LNCaP clone FGC (cell line): Measurements from ENCODE around the gene PLA2G2A.

Experiments
- DNase-seq: peaks from one replicate; pipeline ENCODE4 v3.0.0-alpha.2; 2011; ENCODE audit warnings: low read depth
- H3K4me3 ChIP-seq: 2 replicates; pipeline ENCODE4 v1.5.1; 2011; ENCODE audit warnings: mild to moderate bottlenecking, low read depth, low read length, control low read depth
- CTCF ChIP-seq: IDR thresholded peaks from 2 replicates; pipeline ENCODE4 v1.5.1; 2012; ENCODE audit warnings: mild to moderate bottlenecking; ENCODE audit not compliant: control insufficient read depth, insufficient read depth; ENCODE audit errors: extremely low read depth

Gene PLA2G2A

GRCh38 chr1:19942657-19943056 lies 36.8 kb downstream of the PLA2G2A start:
- no peak for DNase-seq
- no peak overlapping the region for H3K4me3 ChIP-seq
- TF ChIP-seq CTCF = no peak

GRCh38 chr1:19942088-19942487 lies 37.3 kb downstream of the PLA2G2A start:
- TF ChIP-seq CTCF = no peak
- no peak for DNase-seq
- H3K4me3 ChIP-seq = no peak overlapping the region

- no peak for DNase-seq
- H3K4me3 ChIP-seq = no peak overlapping the region
- no peak for TF ChIP-seq CTCF
Observed at GRCh38 chr1:19941206-19941568, 38.2 kb downstream of the PLA2G2A start.

GRCh38 chr1:19940486-19941205 lies 38.8 kb downstream of the PLA2G2A start:
- no peak for DNase-seq
- no peak for TF ChIP-seq CTCF
- H3K4me3 ChIP-seq = no peak overlapping the region

- no peak overlapping the region for H3K4me3 ChIP-seq
- no peak for TF ChIP-seq CTCF
- DNase-seq = no peak
Observed at GRCh38 chr1:19938472-19938871, 40.9 kb downstream of the PLA2G2A start.

- TF ChIP-seq CTCF = no peak
- no peak overlapping the region for H3K4me3 ChIP-seq
- no peak for DNase-seq
Observed at GRCh38 chr1:19936061-19936750, 43.2 kb downstream of the PLA2G2A start.
